Rectal smooth muscle tissue (tissue), 1 donor: ENCODE data around the gene HIVEP2.

Source experiments
- H3K27ac ChIP-seq: one replicate; pipeline ENCODE4 v1.7.0; 2013; ENCODE audit warnings: low read depth, low read length, inconsistent platforms
- H3K27me3 ChIP-seq: one replicate; pipeline ENCODE4 v1.7.0; 2013; ENCODE audit warnings: low read length; ENCODE audit not compliant: control insufficient read depth, insufficient read depth
- H3K36me3 ChIP-seq: one replicate; pipeline ENCODE4 v1.7.0; 2013; ENCODE audit warnings: low read length; ENCODE audit not compliant: control insufficient read depth, insufficient read depth
- H3K4me1 ChIP-seq: one replicate; pipeline ENCODE4 v1.7.0; 2013; ENCODE audit warnings: low read length; ENCODE audit not compliant: control insufficient read depth, insufficient read depth
- H3K4me3 ChIP-seq: one replicate; pipeline ENCODE4 v1.7.0; 2013; ENCODE audit warnings: low read length
- H3K9ac ChIP-seq: one replicate; pipeline ENCODE4 v1.7.0; 2013; ENCODE audit warnings: low read length

The HIVEP2 gene

GRCh38 chr6:142834853-142835252 is 110.1 kb downstream of the HIVEP2 start:
- Histone ChIP-seq H3K4me3 (no peak overlapping the region), H3K9ac (no peak overlapping the region), H3K27ac (no peak overlapping the region), H3K4me1 (no peaks in the 10 kb centered on the region), H3K27me3 (no peaks in the 10 kb centered on the region), H3K36me3 (no peaks in the 10 kb centered on the region)

DNA sequence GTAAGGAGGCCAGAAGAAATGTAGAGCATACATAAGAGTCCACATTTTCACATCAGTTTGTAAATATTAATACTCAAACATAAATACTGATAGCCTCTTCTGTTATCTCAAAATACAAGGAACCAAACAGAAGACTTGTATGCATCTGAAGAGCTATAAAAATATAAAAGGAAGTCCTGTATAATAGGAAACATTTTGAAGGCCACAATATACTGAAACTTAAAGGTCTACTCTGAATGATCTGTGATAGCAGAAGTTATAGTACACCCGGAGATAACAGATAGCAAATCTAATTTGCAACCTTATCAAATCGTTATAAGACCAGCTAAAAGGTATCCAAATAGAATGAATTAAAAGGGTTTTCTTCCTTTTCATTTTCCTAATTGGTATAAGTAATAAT is 111.2 kb downstream of the HIVEP2 start:
- H3K9ac ChIP-seq, result no peak overlapping the region
- H3K27me3 ChIP-seq, result no peaks in the 10 kb centered on the region
- no peaks in the 10 kb centered on the region for H3K4me1 ChIP-seq
- no peak overlapping the region for H3K27ac ChIP-seq
- no peak overlapping the region for H3K4me3 ChIP-seq
- H3K36me3 ChIP-seq, result no peaks in the 10 kb centered on the region

DNA sequence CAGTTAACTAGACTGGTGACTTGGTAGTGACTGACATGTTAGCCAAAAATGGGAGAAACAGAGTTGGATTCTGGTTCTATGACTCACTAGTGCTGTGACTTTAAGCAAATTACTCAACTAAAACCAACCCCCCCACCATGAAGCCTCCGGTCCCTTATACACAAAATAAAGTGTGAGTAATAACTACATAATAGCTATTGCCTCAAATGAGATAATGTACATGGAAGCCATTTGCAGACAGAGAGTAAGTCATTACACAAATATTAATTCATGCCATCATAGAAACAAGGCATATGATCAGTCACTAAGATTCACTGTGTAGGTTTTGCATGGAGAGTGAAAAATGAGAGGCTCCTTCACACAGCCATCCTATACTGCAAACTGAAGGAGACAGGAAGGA is 111.9 kb downstream of the HIVEP2 start:
- Histone ChIP-seq H3K27ac (no peak overlapping the region), H3K36me3 (no peaks in the 10 kb centered on the region), H3K27me3 (no peaks in the 10 kb centered on the region), H3K9ac (no peak overlapping the region), H3K4me1 (no peaks in the 10 kb centered on the region), H3K4me3 (no peak overlapping the region)

GRCh38 chr6:142830807-142831206 is 114.2 kb downstream of the HIVEP2 start:
- Histone ChIP-seq H3K27ac (no peak overlapping the region), H3K4me1 (no peaks in the 10 kb centered on the region), H3K9ac (no peak overlapping the region), H3K27me3 (no peaks in the 10 kb centered on the region), H3K4me3 (no peak overlapping the region), H3K36me3 (no peaks in the 10 kb centered on the region)

DNA sequence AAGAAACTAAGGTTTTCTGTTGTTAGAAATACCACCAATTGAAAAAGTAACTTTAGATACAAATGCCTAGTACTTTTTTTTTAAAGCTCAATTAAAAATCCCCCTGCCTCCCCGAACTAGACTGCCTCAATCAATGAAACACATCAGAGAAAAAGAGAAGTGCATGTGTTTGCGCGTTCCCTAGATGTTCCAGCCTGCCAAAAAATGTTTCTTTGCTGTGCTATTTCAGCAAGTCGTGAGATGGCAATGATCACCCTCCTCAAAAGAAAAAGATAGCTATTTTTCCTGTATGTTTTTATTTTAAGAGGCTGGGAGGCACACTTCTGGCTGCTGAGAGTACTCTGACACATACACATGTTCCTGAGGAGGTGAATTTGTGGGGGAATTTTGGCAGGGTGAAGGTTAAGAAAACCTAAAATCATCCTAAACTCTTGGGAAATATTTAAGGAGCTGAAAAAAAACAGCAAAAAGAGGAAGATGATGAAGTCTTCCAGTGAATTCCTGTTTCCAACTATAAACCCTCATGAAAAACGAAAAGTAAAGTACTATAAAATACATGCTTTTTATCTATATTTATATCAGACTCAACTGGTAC is 114.8 kb downstream of the HIVEP2 start:
- Histone ChIP-seq H3K4me3 (no peak overlapping the region), H3K4me1 (no peaks in the 10 kb centered on the region), H3K36me3 (no peaks in the 10 kb centered on the region), H3K27me3 (no peaks in the 10 kb centered on the region), H3K27ac (no peak overlapping the region), H3K9ac (no peak overlapping the region)

GRCh38 chr6:142829556-142829955 is 115.4 kb downstream of the HIVEP2 start:
- no peak overlapping the region for H3K27ac ChIP-seq

GRCh38 chr6:142827991-142828390 is 117.0 kb downstream of the HIVEP2 start:
- H3K4me1 ChIP-seq, result no peaks in the 10 kb centered on the region
- no peak overlapping the region for H3K9ac ChIP-seq
- H3K4me3 ChIP-seq, result no peak overlapping the region
- H3K27ac ChIP-seq, result no peak overlapping the region
- H3K27me3 ChIP-seq, result no peaks in the 10 kb centered on the region
- H3K36me3 ChIP-seq, result no peaks in the 10 kb centered on the region

More at GRCh38 chr6:142829556-142829955, 115.4 kb downstream of the HIVEP2 start:
- H3K4me3 ChIP-seq, result no peak overlapping the region
- H3K4me1 ChIP-seq, result no peaks in the 10 kb centered on the region
- H3K36me3 ChIP-seq, result no peaks in the 10 kb centered on the region
- no peak overlapping the region for H3K9ac ChIP-seq
- H3K27me3 ChIP-seq, result no peaks in the 10 kb centered on the region

- Histone ChIP-seq H3K4me1 (no peaks in the 10 kb centered on the region), H3K27ac (no peak overlapping the region), H3K36me3 (no peaks in the 10 kb centered on the region), H3K27me3 (no peaks in the 10 kb centered on the region), H3K9ac (no peak overlapping the region), H3K4me3 (no peak overlapping the region)
Observed at GRCh38 chr6:142827369-142827768, 117.6 kb downstream of the HIVEP2 start.

- Histone ChIP-seq H3K4me1 (peaks cover 9% of the 10 kb centered on the region), H3K27ac (no peak overlapping the region), H3K36me3 (no peaks in the 10 kb centered on the region)
Observed at GRCh38 chr6:142825760-142826159, 119.2 kb downstream of the HIVEP2 start.

DNA sequence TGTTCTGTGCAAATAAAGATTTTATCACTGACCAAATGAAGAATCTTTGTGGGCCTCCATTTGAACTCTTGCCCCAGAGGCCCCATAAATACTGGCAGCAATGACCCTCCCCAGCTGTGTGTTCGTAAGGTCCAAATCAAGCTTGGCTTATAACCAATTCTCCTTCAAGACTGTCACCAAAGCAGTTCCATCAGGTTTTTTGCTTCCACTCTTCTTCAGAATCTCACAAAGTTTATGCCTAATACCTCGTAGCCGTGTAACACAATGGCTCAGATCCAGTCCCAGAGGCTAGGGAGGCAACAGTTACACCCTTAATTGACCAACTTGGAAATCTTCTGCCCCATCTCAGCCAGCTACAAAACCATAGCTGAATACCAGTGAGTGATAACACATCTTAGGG is 120.5 kb downstream of the HIVEP2 start:
- Histone ChIP-seq H3K4me3 (no peak overlapping the region), H3K4me1 (peaks cover 13% of the 10 kb centered on the region), H3K27ac (no peak overlapping the region), H3K36me3 (no peaks in the 10 kb centered on the region), H3K27me3 (no peaks in the 10 kb centered on the region), H3K9ac (no peak overlapping the region)

More at GRCh38 chr6:142825760-142826159, 119.2 kb downstream of the HIVEP2 start:
- no peaks in the 10 kb centered on the region for H3K27me3 ChIP-seq
- no peak overlapping the region for H3K4me3 ChIP-seq
- H3K9ac ChIP-seq, result no peak overlapping the region

DNA sequence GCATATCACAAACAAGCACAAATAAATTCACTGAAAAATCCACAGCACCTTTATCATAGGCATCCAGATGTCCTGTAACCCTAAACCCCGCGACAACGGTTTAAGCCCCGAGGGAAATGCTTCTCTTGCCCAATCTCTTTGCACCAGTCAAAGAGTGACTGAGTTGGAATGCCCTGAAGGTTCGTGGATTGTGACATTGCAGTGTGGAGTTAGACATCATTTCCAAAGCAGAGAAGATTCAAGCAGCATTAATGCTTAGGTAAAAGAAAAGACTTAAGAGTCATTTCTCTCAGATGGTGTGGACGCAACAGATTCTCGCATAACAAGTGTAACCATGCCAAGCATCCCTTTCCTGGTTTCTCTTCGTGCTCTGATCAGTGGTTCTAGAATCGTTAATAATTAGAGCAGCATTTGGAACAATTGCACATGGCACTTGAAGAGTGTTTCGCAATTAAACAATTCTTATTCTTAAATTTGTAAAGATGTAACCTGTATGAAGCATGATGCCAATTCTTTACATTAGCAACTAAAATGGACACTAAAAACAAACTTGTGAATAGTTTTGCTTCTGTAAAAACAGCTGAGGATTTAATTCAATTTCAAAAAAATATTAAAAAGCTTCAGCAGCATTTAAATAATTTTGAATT is 121.6 kb downstream of the HIVEP2 start:
- Histone ChIP-seq H3K36me3 (no peaks in the 10 kb centered on the region), H3K27ac (no peak overlapping the region), H3K4me1 (peaks cover 15% of the 10 kb centered on the region), H3K27me3 (no peaks in the 10 kb centered on the region), H3K9ac (no peak overlapping the region), H3K4me3 (no peak overlapping the region)

DNA sequence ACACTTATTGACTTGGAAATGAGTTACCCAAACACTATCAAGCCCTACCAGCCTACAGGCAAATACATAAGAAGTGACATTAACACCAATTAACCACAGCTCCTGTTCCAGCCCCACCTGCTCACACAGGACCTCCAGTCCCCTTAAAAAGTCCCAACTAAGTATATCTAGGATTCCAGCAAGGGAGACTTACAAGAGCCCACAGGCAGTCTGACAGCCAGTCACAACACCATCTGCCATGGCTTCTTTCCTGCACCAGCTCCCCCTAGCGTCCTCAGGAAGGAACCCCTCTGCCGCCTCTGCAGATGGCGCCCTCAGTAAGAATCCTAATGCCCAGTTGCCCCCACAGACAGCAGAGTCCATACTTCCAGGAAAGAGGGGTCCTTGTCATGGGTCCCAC is 122.1 kb downstream of the HIVEP2 start:
- no peak overlapping the region for H3K27ac ChIP-seq
- H3K36me3 ChIP-seq, result no peaks in the 10 kb centered on the region
- peaks cover 15% of the 10 kb centered on the region for H3K4me1 ChIP-seq
- H3K27me3 ChIP-seq, result no peaks in the 10 kb centered on the region
- no peak overlapping the region for H3K4me3 ChIP-seq
- no peak overlapping the region for H3K9ac ChIP-seq

DNA sequence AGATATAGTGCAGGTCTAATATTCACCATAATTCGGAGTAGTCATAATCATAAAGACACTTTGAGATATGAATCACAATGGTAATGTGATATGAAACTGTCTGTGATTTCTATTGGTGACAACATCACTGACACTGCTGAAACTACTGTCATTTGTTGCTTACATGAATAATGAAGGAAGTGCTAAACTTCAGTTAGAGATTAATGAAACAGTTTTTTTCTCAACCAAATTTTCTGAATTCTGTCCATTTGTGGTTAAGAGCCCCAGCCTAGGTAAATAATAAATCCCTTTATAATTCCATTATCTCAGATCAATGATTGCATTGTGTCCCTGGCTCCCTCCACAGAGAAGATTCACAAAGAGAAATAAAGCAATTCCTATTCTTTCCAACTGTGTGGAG is 122.6 kb downstream of the HIVEP2 start:
- H3K4me1 ChIP-seq, result peaks cover 15% of the 10 kb centered on the region

More for the DNA sequence above, 122.6 kb downstream of the HIVEP2 start:
- Histone ChIP-seq H3K4me3 (no peak overlapping the region), H3K27me3 (no peaks in the 10 kb centered on the region), H3K27ac (no peak overlapping the region), H3K9ac (no peak overlapping the region), H3K36me3 (no peaks in the 10 kb centered on the region)
